RWPE2 (cell line): Measurements from ENCODE around the gene ENDOV.

Source experiments
- ATAC-seq: fragments of 200-7000 bp; cut with Tn5 transposase; 3 replicates; pipeline ENCODE4 v1.9.1; 2021; ENCODE audit warnings: low read depth
- DNase-seq: peaks from one replicate; pipeline ENCODE4 v3.0.0-alpha.2; 2020; ENCODE audit warnings: low spot score
- H3K27ac ChIP-seq: fragments of 450-650 bp; 2 replicates; pipeline ENCODE4 v1.5.1; 2017; ENCODE audit warnings: mild to moderate bottlenecking; ENCODE audit not compliant: poor library complexity, severe bottlenecking
- H3K27me3 ChIP-seq: fragments of 250-450 bp; sonication (Bioruptor Pico); 2 replicates; pipeline ENCODE4 v1.5.1; 2021; ENCODE audit warnings: mild to moderate bottlenecking, moderate library complexity; ENCODE audit not compliant: insufficient read depth, poor library complexity, severe bottlenecking
- H3K36me3 ChIP-seq: fragments of 250-450 bp; sonication (Bioruptor Pico); 2 replicates; pipeline ENCODE4 v1.5.1; 2020; ENCODE audit warnings: low read depth, mild to moderate bottlenecking, moderate library complexity
- H3K4me1 ChIP-seq: fragments of 250-450 bp; sonication (Bioruptor Pico); 2 replicates; pipeline ENCODE4 v1.5.1; 2021; ENCODE audit warnings: mild to moderate bottlenecking, moderate library complexity; ENCODE audit not compliant: insufficient read depth, poor library complexity, severe bottlenecking
- H3K4me3 ChIP-seq: fragments of 250-450 bp; sonication (Bioruptor Pico); 2 replicates; pipeline ENCODE4 v1.5.1; 2021; ENCODE audit warnings: mild to moderate bottlenecking, moderate library complexity; ENCODE audit not compliant: severe bottlenecking
- H3K9me3 ChIP-seq: fragments of 250-450 bp; sonication (Bioruptor Pico); 2 replicates; pipeline ENCODE4 v1.5.1; 2021; ENCODE audit warnings: mild to moderate bottlenecking, moderate library complexity; ENCODE audit not compliant: severe bottlenecking
- TF ChIP-seq, protein P1 (sequence below): fragments of 450-650 bp; IDR thresholded peaks from one replicate; pipeline ENCODE4 v1.5.1; 2017; ENCODE audit warnings: mild to moderate bottlenecking, moderate library complexity; ENCODE audit not compliant: poor library complexity, severe bottlenecking

Gene ENDOV

GRCh38 chr17:80432961-80433550 is 18.1 kb downstream of the ENDOV start:
- DNase-seq (no peak), ATAC-seq (no peak; the same call in 2 of the 3 replicates)
- H3K4me1 ChIP-seq: no peaks in the 10 kb centered on the region
- no peaks in the 10 kb centered on the region for H3K36me3 ChIP-seq
- H3K27ac ChIP-seq: no peak overlapping the region
- no peak overlapping the region for H3K4me3 ChIP-seq
- H3K27me3 ChIP-seq: no peaks in the 10 kb centered on the region
- no peaks in the 10 kb centered on the region for H3K9me3 ChIP-seq
- TF ChIP-seq, protein P1, sequence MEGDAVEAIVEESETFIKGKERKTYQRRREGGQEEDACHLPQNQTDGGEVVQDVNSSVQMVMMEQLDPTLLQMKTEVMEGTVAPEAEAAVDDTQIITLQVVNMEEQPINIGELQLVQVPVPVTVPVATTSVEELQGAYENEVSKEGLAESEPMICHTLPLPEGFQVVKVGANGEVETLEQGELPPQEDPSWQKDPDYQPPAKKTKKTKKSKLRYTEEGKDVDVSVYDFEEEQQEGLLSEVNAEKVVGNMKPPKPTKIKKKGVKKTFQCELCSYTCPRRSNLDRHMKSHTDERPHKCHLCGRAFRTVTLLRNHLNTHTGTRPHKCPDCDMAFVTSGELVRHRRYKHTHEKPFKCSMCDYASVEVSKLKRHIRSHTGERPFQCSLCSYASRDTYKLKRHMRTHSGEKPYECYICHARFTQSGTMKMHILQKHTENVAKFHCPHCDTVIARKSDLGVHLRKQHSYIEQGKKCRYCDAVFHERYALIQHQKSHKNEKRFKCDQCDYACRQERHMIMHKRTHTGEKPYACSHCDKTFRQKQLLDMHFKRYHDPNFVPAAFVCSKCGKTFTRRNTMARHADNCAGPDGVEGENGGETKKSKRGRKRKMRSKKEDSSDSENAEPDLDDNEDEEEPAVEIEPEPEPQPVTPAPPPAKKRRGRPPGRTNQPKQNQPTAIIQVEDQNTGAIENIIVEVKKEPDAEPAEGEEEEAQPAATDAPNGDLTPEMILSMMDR: no peak

GRCh38 chr17:80433916-80434666 is 19.1 kb downstream of the ENDOV start:
- Histone ChIP-seq H3K27me3 (no peaks in the 10 kb centered on the region), H3K4me3 (no peak overlapping the region), H3K36me3 (no peaks in the 10 kb centered on the region), H3K9me3 (no peaks in the 10 kb centered on the region), H3K4me1 (no peaks in the 10 kb centered on the region), H3K27ac (no peak overlapping the region)
- ATAC-seq (no peak), DNase-seq (no peak)
- TF ChIP-seq, protein P1: no peak

GRCh38 chr17:80437532-80437931 is 22.6 kb downstream of the ENDOV start:
- no peak for ATAC-seq
- no peak overlapping the region for H3K27ac ChIP-seq
- DNase-seq: no peak
- no peaks in the 10 kb centered on the region for H3K9me3 ChIP-seq
- H3K4me1 ChIP-seq: no peaks in the 10 kb centered on the region
- H3K36me3 ChIP-seq: no peaks in the 10 kb centered on the region
- no peaks in the 10 kb centered on the region for H3K27me3 ChIP-seq
- H3K4me3 ChIP-seq: no peak overlapping the region
- TF ChIP-seq, protein P1: no peak

DNA sequence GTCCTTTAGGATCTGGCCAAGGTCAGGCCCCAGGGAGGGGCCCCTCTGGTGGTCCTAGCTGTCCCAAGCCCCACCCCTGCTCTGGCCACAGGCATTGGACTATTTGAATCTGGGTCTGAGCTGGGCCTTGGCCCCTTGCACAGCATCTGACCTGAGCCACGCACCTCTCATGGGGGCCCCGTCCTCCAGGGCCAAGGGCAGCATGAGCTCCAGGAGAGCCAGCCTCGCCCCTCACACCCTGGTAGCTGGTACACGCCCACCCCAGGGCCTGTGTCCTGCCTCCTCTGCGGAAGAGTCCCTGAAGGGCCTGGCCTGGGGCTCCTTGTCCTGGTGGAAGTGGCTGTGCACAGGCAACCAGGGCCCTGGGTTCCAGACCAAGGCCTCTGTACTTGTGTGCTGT is 23.8 kb downstream of the ENDOV start:
- H3K4me1 ChIP-seq: no peaks in the 10 kb centered on the region

More for the DNA sequence above, 23.8 kb downstream of the ENDOV start:
- DNase-seq (no peak), ATAC-seq (no peak)
- H3K27me3 ChIP-seq: no peaks in the 10 kb centered on the region
- TF ChIP-seq, protein P1: no peak
- H3K27ac ChIP-seq: no peak overlapping the region
- no peaks in the 10 kb centered on the region for H3K9me3 ChIP-seq
- H3K4me3 ChIP-seq: no peak overlapping the region
- H3K36me3 ChIP-seq: no peaks in the 10 kb centered on the region
